GM19023 (cell line): ENCODE measurements around the gene KDM3B.

Source experiments
- ATAC-seq: cut with Tn5 transposase; IDR thresholded peaks from one replicate; pipeline ENCODE4 v1.9.1; 2021; ENCODE audit warnings: mild to moderate bottlenecking, moderate library complexity; ENCODE audit not compliant: unreplicated experiment

Gene KDM3B

GRCh38 chr5:138346889-138347288 is 5.6 kb upstream of the KDM3B start:
- no peak for ATAC-seq

DNA sequence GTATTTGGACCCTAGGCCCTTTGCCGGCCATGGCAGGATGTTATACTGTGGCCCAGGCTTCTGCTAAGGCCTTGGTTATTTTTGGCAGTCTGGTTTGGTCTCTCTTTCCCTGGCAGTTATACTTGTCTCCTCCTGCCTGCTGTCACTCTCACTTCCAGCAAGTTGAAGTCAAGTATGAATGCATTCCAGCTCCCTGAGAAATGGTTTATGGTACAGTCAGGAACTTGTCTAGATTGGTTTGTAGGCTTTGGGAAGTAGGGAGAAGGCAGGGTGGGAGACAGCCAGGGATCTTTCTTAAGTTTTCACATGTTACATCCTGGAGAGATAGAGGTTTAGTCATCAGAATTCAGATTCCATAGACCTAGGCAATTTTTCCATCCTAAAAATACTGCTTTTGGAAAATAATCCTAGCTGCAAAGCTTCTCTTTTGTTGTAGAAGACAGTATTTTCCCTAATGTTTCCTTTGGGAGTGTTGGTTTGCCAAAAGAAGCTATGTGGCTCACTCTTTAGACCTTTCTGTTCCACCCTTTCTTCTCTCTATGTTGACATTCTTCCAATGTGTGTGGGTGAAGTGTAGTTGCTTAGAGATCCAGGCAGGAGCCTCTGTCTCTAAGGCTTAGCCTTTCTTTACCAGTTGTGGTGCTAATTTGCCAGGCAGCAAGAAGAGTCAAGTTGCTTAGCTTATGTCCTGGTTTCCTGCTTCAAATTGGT is 2.5 kb upstream of the KDM3B start:
- no peak for ATAC-seq

GRCh38 chr5:138350563-138350890 is 2.0 kb upstream of the KDM3B start:
- no peak for ATAC-seq

DNA sequence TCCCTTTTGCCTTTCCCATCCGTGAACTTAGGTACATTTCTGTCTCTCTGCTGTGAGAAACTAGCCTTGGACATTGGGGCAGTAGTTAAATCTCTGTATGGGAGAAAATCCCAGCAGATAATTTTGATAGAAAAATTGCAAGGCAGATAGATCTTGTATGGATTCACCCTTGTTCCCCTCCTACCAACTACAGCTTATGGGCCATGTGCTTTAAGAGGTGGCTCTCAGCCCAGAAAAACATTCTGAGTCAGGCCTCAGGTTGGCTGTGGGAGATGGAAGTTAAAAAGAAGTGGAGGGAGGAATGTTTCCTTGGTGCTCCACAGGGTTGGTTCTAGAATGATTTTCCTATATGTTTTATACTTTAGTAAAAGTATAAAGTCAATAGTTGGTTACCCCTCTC is 1.4 kb upstream of the KDM3B start:
- ATAC-seq = no peak

DNA sequence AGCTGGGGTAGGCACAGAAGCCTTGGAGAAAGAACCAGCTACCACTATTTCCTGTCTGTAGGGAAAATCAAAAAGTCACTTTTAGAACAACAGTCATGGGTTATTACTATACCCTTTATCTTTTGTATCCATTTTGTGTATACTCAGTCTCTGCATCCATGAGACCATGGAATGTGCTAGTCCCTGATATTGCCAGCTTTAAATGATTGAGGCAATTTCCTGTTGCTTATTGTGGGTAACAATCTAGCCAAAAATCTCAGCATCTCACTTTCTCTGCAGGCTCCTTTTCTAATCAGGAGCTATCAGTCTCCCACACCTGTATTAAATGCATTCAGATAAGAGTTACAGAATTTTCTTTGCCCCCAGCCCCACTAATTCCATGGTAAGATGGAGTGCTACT is 968 bp upstream of the KDM3B start:
- ATAC-seq = no peak

DNA sequence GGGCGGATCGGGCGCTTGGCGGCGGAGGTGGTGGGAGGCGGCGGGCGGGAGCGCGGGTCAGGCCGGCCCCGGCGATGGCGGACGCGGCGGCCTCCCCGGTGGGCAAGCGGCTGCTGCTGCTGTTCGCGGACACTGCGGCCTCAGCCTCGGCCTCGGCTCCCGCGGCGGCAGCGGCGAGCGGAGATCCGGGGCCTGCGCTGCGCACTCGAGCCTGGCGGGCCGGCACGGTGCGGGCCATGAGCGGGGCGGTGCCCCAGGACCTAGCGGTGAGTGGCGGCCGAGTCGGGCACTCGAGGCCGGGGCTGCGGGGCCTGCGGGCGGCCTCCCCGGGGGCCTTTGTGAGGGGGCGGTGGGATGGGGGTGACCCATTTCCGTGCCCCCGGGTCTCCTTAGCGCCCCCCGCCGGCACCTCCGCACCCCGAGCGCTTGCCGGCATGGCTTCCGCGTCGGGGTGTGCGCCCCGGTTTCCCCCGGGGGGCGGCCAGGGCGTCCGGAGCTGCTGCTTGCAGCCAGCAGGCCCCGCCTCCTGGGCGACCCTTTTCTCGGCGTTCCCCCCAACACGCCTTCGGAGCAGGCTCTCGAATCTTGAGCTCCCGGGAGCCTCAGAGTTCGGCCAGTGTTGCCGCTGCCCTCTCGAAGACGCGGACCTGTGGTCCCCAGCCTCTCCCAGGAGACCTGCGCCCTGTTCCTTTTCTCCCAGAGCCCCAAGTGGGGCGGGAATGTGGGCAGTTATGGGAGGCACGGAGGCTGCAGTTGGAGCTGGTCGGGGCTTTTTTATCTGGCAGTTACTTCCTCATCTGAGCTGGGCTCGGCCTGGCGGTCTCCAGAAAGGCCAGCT is 456 bp downstream of the KDM3B start:
- peak; percentile 49 for ATAC-seq

- ATAC-seq = no peak
Observed at GRCh38 chr5:138353560-138354080, 1.1 kb downstream of the KDM3B start.

- ATAC-seq = no peak
Observed at GRCh38 chr5:138354387-138354786, 1.9 kb downstream of the KDM3B start.

DNA sequence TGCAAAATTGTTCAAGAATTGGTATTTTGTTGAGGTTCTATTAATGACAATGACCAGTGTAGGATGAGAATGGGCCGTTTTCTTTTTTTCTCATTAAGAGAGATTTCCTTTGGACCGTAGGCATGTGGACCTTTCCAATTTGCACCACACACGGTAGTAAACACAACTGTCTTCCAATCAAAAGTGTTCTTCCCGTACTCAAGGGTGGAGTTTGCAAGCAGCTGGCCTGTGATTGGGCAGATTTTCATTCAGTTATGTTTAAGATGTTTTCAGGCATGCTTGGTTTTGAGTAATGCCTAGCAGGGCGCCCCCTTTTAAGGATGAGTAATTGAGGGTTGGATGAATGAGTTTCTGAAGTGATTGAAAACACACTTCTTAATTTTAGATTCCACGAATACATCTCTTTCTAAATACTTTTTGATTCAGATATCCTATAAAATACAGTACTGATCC is 2.5 kb downstream of the KDM3B start:
- peak; percentile 33 for ATAC-seq

DNA sequence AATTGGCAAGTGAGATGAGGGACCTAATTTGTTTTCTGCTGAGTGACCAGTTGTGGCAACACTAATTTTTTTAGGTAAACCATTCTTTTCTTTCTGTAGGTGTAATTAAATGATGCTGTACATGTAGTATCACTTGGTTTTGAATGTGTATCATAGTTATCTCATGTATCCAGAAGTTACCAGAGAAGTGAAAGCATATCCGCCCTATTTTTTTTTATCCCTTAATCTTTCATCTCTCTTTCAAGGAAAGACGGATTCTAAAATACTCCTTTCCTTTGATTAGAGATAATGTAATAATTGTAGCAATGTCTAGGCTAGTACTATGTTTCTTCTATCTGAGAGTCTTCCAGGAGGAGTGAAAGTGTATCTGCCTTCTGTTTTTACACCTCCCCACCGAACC is 7.1 kb downstream of the KDM3B start:
- no peak for ATAC-seq

- ATAC-seq = no peak
Observed at GRCh38 chr5:138360941-138361452, 8.5 kb downstream of the KDM3B start.

DNA sequence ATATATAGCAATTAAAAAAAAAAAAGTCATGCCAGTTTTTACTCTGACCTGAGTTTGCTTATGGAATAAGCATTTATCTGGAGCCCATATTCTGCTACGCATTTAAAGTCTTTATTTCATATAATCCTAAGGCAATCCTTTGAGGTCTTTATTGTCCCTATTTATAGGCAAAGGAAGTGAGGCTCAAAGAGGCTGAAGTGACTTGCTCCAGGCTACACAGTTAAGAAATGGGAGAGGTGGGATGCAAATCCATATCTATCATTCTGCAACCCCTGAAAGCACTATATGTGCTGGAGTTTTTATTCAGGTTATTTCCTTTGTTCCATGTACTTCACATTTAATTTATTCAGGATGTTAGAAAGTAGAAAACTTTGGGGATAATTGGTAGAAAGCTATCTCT is 12.1 kb downstream of the KDM3B start:
- no peak for ATAC-seq

DNA sequence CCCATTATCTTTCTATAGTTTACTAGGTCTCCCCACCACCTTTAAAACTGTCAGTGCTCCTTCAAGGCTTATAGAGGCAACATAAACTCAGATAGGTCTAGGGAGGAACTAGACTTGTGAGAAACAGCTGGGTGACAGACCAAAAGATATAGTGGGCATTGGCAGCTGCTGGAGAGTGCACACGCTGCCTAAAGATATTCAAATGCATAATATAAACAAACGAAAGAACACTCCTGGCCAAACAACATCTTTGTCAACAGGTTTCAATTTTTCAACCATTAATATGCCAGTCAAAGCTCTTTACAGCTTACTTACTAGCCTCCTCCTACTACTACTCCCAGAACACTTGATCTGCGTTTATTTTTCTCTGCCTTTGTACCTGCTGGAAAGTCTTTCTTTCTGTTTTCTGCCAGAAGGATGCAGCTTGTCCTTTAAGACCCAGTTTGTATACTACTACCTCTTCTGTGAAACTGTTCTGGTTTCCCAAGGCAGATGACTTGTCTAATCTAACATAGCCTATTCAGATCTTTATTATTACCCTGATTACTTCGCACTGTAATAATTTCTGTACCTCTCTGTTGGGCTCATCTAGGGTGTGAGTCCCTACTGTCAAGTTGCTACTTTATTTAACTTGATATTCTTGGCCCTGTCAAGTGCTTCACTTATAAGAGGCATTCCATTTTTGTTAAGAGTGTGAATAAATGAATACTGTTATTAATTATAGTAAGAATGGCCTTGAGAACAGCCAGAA is 14.3 kb downstream of the KDM3B start:
- ATAC-seq = no peak

GRCh38 chr5:138369261-138369660 is 16.8 kb downstream of the KDM3B start:
- no peak for ATAC-seq

DNA sequence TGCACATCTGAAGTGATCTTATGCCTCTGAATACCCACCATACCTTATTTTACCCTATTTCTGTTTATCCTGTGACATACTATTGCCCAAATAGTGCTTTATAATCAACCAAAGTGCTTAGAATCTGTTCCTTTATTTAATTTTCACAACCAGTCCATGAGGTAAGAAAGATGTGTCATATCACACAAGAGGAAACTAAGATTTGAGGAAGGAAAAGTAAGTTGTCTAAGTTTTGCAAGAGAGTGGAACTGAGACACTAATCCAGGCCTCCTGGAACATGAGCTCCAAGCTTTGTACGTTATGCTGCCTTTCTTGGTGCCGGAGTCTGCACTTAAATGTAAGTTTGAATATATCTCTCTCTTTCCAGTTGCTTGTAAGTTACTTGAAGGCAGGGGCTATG is 17.2 kb downstream of the KDM3B start:
- ATAC-seq = no peak

DNA sequence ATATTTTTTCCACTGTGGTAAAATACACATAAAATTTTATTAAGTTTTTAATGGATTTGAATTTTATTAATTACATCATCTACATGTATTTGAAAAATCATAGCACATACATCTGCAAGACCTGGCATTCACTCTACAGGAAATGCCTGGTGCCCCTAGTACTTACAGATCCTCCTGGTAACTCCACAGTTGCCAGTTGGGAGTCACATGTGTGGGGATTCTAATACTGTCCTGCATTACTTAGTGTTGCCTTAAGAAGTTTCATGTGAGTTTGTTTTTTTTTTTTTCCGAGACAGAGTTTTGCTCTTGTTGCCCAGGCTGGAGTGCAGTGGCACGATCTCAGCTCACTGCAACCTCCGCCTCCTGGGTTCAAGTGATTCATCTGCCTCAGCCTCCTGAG is 18.1 kb downstream of the KDM3B start:
- ATAC-seq = no peak

DNA sequence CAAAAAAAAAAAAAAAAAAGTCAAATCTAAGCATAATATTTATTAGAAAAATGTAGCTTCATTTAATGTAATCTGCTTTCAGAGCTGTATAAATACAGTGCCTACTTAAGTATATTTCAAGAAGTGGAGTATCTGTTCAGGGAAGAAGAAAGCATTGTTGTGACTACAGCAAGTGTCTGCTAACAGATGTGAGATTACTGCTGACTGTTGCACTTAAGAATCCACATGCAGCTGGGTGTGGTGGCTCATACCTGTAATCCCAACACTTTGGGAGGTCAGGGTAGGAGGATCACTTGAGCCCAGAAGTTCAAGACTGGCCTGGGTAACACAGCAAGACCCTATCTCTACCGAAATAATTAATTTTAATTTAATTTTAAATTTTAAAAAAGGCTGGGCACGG is 19.0 kb downstream of the KDM3B start:
- no peak for ATAC-seq

GRCh38 chr5:138372225-138372624 is 19.7 kb downstream of the KDM3B start:
- ATAC-seq = peak; percentile 72

DNA sequence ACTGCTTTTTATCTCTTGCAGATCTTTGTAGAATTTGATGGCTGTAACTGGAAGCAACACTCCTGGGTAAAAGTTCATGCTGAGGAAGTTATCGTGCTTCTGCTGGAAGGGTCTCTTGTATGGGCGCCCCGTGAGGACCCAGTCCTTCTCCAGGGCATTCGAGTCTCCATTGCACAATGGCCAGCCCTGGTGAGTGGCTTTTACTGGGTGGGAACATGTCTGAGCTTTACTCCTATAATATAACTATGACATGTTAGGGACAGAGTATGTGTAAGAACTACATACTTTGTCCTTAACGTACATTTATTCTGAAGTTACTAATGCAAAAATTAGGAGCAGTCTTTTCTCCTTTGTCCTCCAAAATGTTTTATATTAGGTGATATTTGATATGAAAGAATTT is 20.2 kb downstream of the KDM3B start:
- no peak for ATAC-seq

DNA sequence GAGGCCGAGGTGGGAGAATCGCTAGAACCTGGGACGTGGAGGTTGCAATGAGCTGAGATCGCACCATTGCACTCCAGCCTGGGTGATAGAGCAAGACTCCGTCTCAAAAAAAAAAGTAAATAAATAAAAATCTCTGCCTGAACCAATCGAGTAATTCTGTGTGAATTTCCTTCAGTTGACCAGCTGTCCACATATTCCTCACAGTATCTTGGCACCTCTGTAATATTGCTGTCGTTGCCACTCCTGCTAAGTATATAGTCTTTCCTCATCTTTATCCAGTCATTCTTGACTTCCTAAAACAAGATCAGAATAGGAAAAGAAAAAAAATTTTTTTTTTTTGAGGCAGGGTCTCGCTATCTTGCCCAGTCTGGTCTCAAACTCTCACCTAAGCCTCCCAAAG is 29.9 kb downstream of the KDM3B start:
- ATAC-seq = no peak

GRCh38 chr5:138385660-138386059 is 33.2 kb downstream of the KDM3B start:
- ATAC-seq = no peak
